ENCODE measurements around the gene GDPD4.
A peak's percentile ranks its signal among the peaks of the same experiment; 100 is the strongest.

The GDPD4 gene

DNA sequence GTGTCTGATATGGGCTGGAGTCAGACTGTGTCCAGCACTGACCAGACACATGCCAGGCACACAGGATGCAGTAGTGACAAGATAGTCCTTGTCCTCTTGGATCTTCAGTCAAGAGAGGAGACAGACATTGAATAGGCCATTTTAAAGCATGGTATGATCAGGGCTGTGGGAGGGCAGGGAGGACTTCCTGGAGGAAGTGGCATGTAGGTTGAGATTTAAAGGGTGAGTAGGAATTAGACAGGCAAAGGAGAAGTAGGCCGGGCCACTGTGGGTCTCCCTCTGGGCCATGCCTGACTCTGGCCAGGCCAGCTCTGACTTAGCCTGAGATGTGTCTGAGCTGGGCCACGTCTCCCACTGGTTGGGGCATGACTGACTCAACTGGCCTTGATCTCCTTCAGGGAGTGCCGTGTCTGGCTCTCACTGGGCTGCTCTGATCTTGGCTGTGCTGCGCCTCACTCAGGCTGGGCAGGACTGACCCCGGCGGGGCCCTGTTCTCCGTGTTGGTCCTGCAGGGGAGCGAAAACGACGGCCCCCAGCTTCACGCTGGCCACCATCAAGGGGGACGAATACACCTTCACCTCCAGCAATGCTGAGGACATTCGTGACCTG is 102.2 kb downstream of the GDPD4 start:
- no peak overlapping the region for H3K4me3 ChIP-seq (replicated peaks in 1 of 2; ENCODE audit: low read depth in 2 of 2, low read length in 2 of 2)
- TF ChIP-seq, protein P1, sequence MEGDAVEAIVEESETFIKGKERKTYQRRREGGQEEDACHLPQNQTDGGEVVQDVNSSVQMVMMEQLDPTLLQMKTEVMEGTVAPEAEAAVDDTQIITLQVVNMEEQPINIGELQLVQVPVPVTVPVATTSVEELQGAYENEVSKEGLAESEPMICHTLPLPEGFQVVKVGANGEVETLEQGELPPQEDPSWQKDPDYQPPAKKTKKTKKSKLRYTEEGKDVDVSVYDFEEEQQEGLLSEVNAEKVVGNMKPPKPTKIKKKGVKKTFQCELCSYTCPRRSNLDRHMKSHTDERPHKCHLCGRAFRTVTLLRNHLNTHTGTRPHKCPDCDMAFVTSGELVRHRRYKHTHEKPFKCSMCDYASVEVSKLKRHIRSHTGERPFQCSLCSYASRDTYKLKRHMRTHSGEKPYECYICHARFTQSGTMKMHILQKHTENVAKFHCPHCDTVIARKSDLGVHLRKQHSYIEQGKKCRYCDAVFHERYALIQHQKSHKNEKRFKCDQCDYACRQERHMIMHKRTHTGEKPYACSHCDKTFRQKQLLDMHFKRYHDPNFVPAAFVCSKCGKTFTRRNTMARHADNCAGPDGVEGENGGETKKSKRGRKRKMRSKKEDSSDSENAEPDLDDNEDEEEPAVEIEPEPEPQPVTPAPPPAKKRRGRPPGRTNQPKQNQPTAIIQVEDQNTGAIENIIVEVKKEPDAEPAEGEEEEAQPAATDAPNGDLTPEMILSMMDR (IDR thresholded peaks at IDR 0.05; ENCODE audit: low read depth, low read length) = no peak
- no peak for DNase-seq (ENCODE audit: low read depth in 2 of 2)

DNA sequence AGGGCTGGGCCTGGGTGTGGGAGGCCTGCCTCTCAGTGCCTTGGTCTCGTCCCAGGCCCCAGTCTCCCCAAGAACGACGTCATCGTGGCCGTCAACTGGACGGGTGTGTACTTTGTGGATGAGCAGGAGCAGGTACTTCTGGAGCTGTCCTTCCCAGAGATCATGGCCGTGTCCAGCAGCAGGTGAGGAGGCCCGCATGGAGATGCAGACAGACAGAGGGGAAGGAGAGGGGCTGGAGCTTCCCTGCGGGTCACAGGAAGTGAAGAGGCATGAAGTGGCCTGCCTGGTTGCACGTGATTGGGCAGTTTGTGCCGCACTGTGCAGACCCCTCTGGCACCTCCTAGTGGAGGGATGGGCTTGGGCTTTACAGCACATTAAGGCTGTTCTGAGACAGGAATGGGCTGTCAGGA is 103.0 kb downstream of the GDPD4 start:
- H3K4me3 ChIP-seq (replicated peaks in 1 of 2; ENCODE audit: low read depth in 2 of 2, low read length in 2 of 2) = no peak overlapping the region
- DNase-seq (ENCODE audit: low read depth in 2 of 2) = peak in 1 of 2 donors; percentile 9
- TF ChIP-seq, protein P1 (IDR thresholded peaks at IDR 0.05; ENCODE audit: low read depth, low read length) = peak; percentile 35

DNA sequence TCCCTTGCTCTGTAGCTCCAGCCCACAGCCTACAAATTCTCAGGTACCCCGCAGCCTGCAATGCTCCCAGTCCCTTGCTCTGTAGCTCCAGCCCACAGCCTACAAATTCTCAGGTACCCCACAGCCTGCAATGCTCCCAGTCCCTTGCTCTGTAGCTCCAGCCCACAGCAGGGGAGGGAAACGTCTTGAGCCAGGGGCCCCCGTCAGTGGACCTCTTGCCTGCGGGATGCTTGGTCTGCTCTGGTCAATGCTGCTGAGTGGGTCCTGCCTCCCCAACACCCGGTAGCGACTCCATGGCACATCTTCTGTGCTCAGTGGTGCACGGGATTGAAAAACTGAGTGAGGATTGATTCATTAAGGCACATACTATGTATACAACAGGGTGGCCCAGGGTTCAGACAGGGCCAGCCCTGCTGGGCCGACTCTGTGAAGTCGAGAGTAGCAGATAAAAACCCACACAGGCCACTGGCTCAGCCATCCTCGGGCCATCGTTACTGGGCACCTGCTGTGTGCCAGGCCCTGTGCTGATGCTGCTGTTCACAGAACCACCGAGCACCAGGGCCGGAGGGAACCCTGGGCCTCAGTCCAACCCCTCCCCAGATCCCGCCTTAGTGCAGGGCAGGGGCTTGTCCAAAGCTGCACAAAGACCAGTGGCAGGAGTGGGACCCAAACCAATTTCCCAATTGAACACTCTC is 103.7 kb downstream of the GDPD4 start:
- TF ChIP-seq, protein P1 (IDR thresholded peaks at IDR 0.05; ENCODE audit: low read depth, low read length) = no peak
- no peak overlapping the region for H3K4me3 ChIP-seq (replicated peaks in 1 of 2; ENCODE audit: low read depth in 2 of 2, low read length in 2 of 2)
- DNase-seq (ENCODE audit: low read depth in 2 of 2) = no peak

DNA sequence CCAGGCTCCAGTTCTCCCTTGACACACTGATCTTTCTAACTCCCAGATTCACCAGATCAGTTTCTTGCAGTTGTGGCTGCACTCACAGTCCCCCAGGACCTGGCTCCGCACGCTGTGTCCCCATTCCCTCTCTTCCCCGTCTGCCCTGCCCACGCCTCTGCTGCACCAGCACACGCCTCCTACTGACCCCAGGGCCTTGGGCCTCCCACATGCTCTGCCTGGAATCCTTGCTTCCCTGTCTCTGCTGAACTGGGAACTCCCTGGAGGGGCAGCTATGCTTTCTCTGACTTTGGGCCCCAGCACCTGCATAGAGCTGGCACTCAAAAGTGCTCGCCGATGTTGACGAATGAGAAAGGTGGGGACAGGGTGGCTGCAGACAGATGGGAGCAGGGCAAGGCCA is 104.5 kb downstream of the GDPD4 start:
- TF ChIP-seq, protein P1 (IDR thresholded peaks at IDR 0.05; ENCODE audit: low read depth, low read length) = no peak
- DNase-seq (ENCODE audit: low read depth in 2 of 2) = no peak
- no peak overlapping the region for H3K4me3 ChIP-seq (replicated peaks in 1 of 2; ENCODE audit: low read depth in 2 of 2, low read length in 2 of 2)

DNA sequence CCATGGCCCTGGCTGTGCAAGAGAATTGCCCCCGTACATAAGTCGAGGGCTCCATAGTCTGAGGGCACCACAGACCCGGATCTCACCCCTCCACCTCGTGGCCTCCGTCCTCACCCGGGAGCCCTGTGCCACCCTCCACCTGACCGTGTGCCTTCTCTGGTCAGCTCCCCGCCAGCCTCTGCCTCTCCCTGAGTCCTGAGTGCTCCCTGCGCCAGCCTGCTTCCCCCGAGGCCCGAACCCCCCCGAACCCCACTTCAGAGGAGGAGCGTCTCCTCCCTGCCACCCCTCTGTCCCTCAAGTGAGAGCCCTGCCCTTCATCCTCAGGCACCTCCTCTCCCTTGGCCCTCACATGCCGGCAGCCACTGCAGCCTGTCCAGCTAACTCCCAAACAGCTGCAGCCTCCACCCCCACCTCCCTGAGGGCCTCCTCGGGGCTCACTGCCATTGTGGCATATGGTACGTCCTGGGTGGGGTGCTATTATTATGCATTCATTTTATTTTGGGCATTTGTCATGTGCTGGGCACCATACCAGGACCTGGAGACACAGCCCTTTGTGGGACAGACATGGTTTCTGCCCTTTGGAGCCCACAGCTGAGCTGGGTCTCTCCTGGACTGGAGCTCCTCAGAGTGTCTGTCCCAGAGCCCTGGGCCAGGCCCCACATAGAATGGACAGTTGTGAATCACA is 106.3 kb downstream of the GDPD4 start:
- DNase-seq (ENCODE audit: low read depth in 2 of 2) = no peak
- no peak overlapping the region for H3K4me3 ChIP-seq (replicated peaks in 1 of 2; ENCODE audit: low read depth in 2 of 2, low read length in 2 of 2)
- TF ChIP-seq, protein P1 (IDR thresholded peaks at IDR 0.05; ENCODE audit: low read depth, low read length) = no peak

DNA sequence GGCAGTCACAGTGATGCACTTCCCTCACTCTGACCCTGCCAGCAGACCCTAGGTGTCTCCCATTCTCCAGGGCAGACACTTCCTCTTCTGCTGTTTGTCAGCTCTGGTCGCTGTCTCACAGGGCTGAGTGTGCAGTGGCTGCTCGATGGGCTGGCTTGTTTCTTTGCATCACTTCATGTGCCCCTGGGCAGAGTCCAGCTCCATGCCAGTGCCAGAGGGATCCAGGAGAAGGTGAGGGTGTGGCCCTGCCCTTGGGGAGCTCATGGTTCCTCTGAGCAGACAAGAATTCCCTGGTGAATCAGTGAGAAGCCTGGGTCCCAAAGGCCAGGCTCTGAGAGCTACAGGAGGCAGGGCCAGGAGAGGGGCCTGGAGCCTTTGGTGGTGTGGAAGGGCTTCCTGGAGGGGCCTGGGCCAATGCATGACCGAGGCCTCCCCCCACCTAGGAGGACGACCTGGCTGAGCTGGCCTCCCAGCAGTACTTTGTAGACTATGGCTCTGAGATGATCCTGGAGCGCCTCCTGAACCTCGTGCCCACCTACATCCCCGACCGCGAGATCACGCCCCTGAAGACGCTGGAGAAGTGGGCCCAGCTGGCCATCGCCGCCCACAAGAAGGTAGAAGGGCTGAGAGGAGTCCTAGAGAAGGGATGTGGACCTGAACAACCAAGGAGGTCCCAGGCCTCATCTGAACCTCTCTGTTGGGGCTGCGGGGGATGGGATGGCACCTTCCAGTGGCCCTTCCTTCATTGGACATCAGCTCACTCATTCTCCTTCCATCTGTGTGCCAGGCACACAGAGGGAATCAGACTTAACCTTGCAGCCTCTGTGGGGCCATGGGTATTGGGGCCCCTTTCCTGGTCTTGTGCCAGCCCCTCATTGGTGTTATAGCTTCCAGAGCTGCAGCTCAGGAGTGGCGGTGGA is 107.3 kb downstream of the GDPD4 start:
- TF ChIP-seq, protein P1 (IDR thresholded peaks at IDR 0.05; ENCODE audit: low read depth, low read length) = no peak
- no peak overlapping the region for H3K4me3 ChIP-seq (replicated peaks in 1 of 2; ENCODE audit: low read depth in 2 of 2, low read length in 2 of 2)
- no peak for DNase-seq (ENCODE audit: low read depth in 2 of 2)
